Upper lobe of right lung (tissue), 1 donor: ENCODE measurements around the gene CYP8B1. TPM values are rescaled to one million over a fixed set of nuclear protein-coding genes. Genes with fewer than 3 reads are reported as not detected.
"Not testable (repeated sequence)": the region's sequence is repeated elsewhere in the genome, so short reads cannot be mapped to it uniquely, and the experiment has no call there.

Source experiments
- ATAC-seq: fragments of 200-7000 bp; cut with Tn5 transposase; one replicate; pipeline ENCODE4 v1.9.1; 2020; ENCODE audit warnings: mild to moderate bottlenecking, moderate library complexity
- DNase-seq: peaks from one replicate; pipeline ENCODE4 v3.0.0-alpha.2; 2020
- H3K27ac ChIP-seq: fragments of 200-600 bp; one replicate; pipeline ENCODE4 v1.8.0; 2022
- H3K27me3 ChIP-seq: fragments of 200-600 bp; one replicate; pipeline ENCODE4 v1.8.0; 2022; ENCODE audit warnings: mild to moderate bottlenecking
- H3K36me3 ChIP-seq: fragments of 200-600 bp; one replicate; pipeline ENCODE4 v1.8.0; 2022
- H3K4me1 ChIP-seq: fragments of 200-600 bp; one replicate; pipeline ENCODE4 v1.8.0; 2022
- H3K4me3 ChIP-seq: fragments of 200-600 bp; one replicate; pipeline ENCODE4 v1.8.0; 2022; ENCODE audit warnings: mild to moderate bottlenecking
- H3K9me3 ChIP-seq: fragments of 200-600 bp; one replicate; pipeline ENCODE4 v1.8.0; 2022
- CTCF ChIP-seq: fragments of 200-600 bp; IDR thresholded peaks from one replicate; pipeline ENCODE4 v1.8.0; 2022; ENCODE audit warnings: antibody characterized with exemption
- intact Hi-C: fragments of 100-400 bp; cut with DNase I; formaldehyde crosslinking; loops from one replicate; pipeline ENCODE4 v1.11.0; 2022
- total RNA-seq: library from RNA; stranded (reverse); fragmentation: NEBNext Ultra II Directional; extraction: Animal tissue kit (Norgen Biotek cat#: 25700); gene quantifications from one replicate; pipeline ENCODE4 v1.2.1, GENCODE V29; 2021
- donor health status: DM: no; HTN: yes; CAD: no; lungs with severe emphysema.

CYP8B1 gene
- total RNA-seq, 1 donor from 2014 or later: not detected

- no peaks in the 10 kb centered on the region for H3K27me3 ChIP-seq
- no peak overlapping the region for H3K27ac ChIP-seq
- H3K9me3 ChIP-seq: no peaks in the 10 kb centered on the region
- no peaks in the 10 kb centered on the region for H3K4me1 ChIP-seq
- intact Hi-C loops: no loop called here
- no peak for ATAC-seq
- no peak for TF ChIP-seq CTCF
- no peaks in the 10 kb centered on the region for H3K36me3 ChIP-seq
- H3K4me3 ChIP-seq: no peak overlapping the region
- DNase-seq: no peak
Measured at GRCh38 chr3:42892807-42893206, 17.1 kb upstream of the CYP8B1 start.

DNA sequence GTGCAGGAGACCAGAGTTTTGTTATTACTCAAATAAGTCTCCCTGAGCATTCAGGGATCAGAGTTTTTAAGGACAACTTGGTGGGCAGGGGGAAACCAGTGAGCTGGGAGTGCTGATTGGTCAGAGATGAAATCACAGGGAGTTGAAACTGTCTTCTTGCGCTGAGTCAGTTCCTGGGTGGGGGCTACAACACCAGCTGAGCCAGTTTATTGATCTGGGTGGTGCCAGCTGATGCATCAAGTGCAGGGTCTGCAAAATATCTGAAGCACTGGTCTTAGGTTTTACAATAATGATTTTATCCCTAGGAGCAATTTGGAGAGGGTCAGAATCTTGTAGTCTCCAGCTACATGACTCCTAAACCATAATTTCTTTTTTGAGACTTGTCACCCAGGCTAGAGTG lies 16.5 kb upstream of the CYP8B1 start:
- Histone ChIP-seq H3K27ac (no peak overlapping the region), H3K9me3 (no peaks in the 10 kb centered on the region), H3K36me3 (no peaks in the 10 kb centered on the region), H3K4me3 (no peak overlapping the region), H3K4me1 (no peaks in the 10 kb centered on the region), H3K27me3 (no peaks in the 10 kb centered on the region)
- intact Hi-C loops: no loop called here
- ATAC-seq: no peak
- DNase-seq: no peak
- TF ChIP-seq CTCF: no peak

DNA sequence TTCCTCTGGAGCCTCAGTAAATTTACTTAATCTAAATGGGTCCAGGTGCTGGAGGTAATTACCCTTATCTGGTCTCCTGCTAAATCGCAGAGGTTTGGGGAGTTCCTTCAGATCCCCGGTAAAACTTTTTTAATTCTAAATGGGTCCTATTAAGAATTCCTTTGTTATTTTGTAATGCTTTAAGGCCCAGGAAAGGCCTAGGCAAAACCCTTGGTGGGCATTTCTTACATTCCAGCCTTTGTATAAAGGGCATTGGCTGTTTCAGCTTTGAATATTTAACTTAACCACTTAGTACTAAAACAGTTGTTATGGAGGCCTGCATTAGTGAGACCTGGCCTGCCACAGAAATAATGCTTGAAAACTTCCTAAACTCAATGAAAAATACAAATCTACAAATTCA lies 15.4 kb upstream of the CYP8B1 start:
- Histone ChIP-seq H3K4me3 (no peak overlapping the region), H3K27me3 (no peaks in the 10 kb centered on the region), H3K9me3 (no peaks in the 10 kb centered on the region), H3K4me1 (no peaks in the 10 kb centered on the region), H3K36me3 (no peaks in the 10 kb centered on the region), H3K27ac (no peak overlapping the region)
- ATAC-seq (no peak), DNase-seq (no peak)
- intact Hi-C loops: no loop called here
- no peak for TF ChIP-seq CTCF

DNA sequence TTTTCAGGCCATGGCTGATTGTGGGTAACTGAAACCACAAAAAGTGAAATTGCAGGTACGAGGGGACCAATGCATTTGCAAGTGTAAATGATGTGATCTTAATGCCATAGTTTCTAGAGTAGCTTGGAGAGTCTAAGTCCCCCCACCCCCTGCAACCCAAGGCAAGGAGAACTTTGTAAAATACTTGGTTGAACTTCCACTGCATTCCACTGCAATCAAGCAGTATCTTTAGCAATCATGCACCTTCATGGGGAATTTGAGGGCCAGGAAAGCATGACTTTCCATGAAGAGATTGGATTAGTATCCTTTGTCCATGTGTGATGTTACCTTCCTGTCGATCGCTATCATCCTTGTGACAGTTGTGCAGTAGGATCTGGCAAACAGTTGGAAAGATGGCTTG lies 11.4 kb upstream of the CYP8B1 start:
- intact Hi-C loops: no loop called here

DNA sequence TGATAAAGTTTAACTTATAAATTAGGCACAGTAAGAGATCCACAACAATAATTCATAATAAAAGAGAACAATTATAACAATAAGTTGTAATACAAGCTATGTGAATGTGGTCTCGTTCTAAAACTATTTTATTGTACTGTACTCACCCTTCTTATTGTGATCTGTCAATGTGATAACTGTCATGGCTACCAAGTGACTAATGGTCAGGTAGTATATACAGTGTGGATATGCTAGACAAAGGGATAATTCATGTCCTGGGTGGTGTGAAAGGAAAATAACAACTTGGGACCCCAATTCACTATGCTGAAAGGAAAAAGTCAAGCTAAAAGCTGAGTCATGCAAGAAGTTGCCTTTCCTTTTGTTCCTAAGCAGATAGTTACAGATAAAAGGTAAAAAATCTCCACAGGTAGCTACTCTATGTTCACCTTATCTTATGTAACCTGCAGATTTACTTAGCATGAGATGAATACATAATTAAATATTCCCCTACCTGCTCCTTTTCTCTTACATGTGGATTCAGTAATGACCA lies 10.7 kb upstream of the CYP8B1 start:
- peaks cover 2% of the 10 kb centered on the region for H3K4me1 ChIP-seq
- no peak for TF ChIP-seq CTCF
- no peak overlapping the region for H3K27ac ChIP-seq
- H3K27me3 ChIP-seq: no peaks in the 10 kb centered on the region
- no peak for DNase-seq
- ATAC-seq: no peak
- no peaks in the 10 kb centered on the region for H3K9me3 ChIP-seq
- intact Hi-C loops: no loop called here
- no peaks in the 10 kb centered on the region for H3K36me3 ChIP-seq
- no peak overlapping the region for H3K4me3 ChIP-seq

More for the DNA sequence above, 11.4 kb upstream of the CYP8B1 start:
- no peaks in the 10 kb centered on the region for H3K9me3 ChIP-seq
- ATAC-seq (no peak), DNase-seq (no peak)
- no peak overlapping the region for H3K27ac ChIP-seq
- no peak overlapping the region for H3K4me3 ChIP-seq
- H3K36me3 ChIP-seq: no peaks in the 10 kb centered on the region
- no peaks in the 10 kb centered on the region for H3K27me3 ChIP-seq
- H3K4me1 ChIP-seq: no peaks in the 10 kb centered on the region
- no peak for TF ChIP-seq CTCF

- no peak overlapping the region for H3K27ac ChIP-seq
- no peaks in the 10 kb centered on the region for H3K27me3 ChIP-seq
- ATAC-seq (no peak), DNase-seq (no peak)
- H3K4me3 ChIP-seq: no peak overlapping the region
- no peak for TF ChIP-seq CTCF
- peaks cover 6% of the 10 kb centered on the region for H3K4me1 ChIP-seq
- H3K36me3 ChIP-seq: no peaks in the 10 kb centered on the region
- no peaks in the 10 kb centered on the region for H3K9me3 ChIP-seq
- intact Hi-C loops: no loop called here
Measured at GRCh38 chr3:42884324-42884723, 8.6 kb upstream of the CYP8B1 start.

DNA sequence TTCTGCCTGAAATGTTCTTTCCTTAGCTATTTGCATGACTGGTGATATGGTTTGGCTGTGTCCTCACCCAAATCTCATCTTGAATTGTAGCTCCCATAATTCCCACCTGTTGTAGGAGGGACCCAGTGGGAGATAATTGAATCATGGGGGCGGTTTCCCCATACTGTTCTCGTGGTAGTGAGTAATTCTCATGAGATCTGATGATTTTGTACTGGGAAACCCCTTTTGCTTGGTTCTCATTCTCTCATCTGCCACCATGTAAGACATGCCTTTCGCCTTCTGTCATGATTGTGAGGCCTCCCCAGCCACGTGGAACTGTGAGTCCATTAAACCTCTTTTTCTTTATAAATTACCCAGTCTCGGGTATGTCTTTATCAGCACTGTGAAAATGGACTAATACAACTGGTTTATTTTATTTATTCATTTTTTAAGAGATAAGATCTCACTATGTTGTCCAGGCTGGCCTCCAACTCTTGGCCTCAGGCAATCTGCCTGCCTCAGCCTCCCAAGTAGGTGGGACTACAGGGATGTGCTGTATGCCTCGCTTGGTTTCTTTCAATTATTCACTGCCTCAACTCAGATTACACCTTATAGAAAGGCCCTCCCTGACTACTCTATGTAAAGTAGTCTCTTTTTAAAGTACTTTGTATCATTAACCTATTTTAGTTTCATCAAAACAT lies 7.7 kb upstream of the CYP8B1 start:
- H3K4me1 ChIP-seq, ATAC-seq, intact Hi-C loops, H3K36me3 ChIP-seq, H3K27me3 ChIP-seq, H3K4me3 ChIP-seq, DNase-seq, H3K27ac ChIP-seq, H3K9me3 ChIP-seq: not testable (repeated sequence)
